K562 (cell line): ENCODE data around the gene SOCS4. TPM values are rescaled to one million over a fixed set of nuclear protein-coding genes. Genes with fewer than 3 reads are reported as not detected.

ENCODE experiments used
- AFF1 ChIP-seq, 2 experiments: fragments of 450-650 bp; IDR thresholded peaks; 2 replicates each; pipeline ENCODE4 v1.6.1; 2018; ENCODE audit warnings: mild to moderate bottlenecking in 2 of 2, low read depth in 1 of 2; ENCODE audit not compliant: partially characterized antibody in 2 of 2
- ASH1L ChIP-seq: fragments of 450-650 bp; IDR thresholded peaks from 2 replicates; pipeline ENCODE4 v1.6.1; 2018; ENCODE audit warnings: borderline replicate concordance, mild to moderate bottlenecking, low read depth; ENCODE audit not compliant: partially characterized antibody
- BRD9 ChIP-seq: fragments of 450-650 bp; IDR thresholded peaks from 2 replicates; pipeline ENCODE4 v1.6.1; 2018; ENCODE audit warnings: low read depth; ENCODE audit not compliant: partially characterized antibody
- CHAMP1 ChIP-seq: fragments of 450-650 bp; IDR thresholded peaks from 2 replicates; pipeline ENCODE4 v1.6.1; 2016; ENCODE audit warnings: mild to moderate bottlenecking
- FOXJ2 ChIP-seq: fragments of 200-800 bp; sonication (Bioruptor generic); IDR thresholded peaks from 2 replicates; pipeline ENCODE4 v1.6.1; 2016; ENCODE audit warnings: missing genetic modification characterization, missing compliant biosample characterization
- FOXK2 ChIP-seq, 2 experiments: fragments of 450-650 bp; IDR thresholded peaks in 1 of 2; conservative IDR thresholded peaks in 1 of 2; 2 replicates each; pipeline ENCODE4 v1.6.1; 2016; ENCODE audit warnings: low read depth in 2 of 2, mild to moderate bottlenecking in 1 of 2
- FOXM1 ChIP-seq, 2 experiments: fragments of 450-650 bp in 1 of 2; sonication (generic) in 1 of 2; formaldehyde crosslinking in 1 of 2; IDR thresholded peaks; 2 replicates each; pipeline versions ENCODE4 v1.6.1 to v1.9.0; 2017 to 2022; ENCODE audit warnings: low read depth in 2 of 2, mild to moderate bottlenecking in 2 of 2, missing genetic modification reagents in 1 of 2, moderate library complexity in 1 of 2
- IFI16 ChIP-seq: fragments of 250-450 bp; sonication (Bioruptor Pico); IDR thresholded peaks from 2 replicates; pipeline ENCODE4 v2.1.2; 2022; ENCODE audit warnings: mild to moderate bottlenecking, inconsistent platforms
- NR0B1 ChIP-seq: fragments of 450-650 bp; IDR thresholded peaks from one replicate; pipeline ENCODE4 v1.6.1; 2018; ENCODE audit warnings: mild to moderate bottlenecking, moderate library complexity; ENCODE audit not compliant: partially characterized antibody
- NR2C2 ChIP-seq, 2 experiments: fragments of 200-800 bp in 1 of 2; sonication (Bioruptor generic) in 1 of 2; sonication (generic) in 1 of 2; formaldehyde crosslinking in 1 of 2; IDR thresholded peaks; 2 replicates each; pipeline versions ENCODE4 v1.6.1 to v1.8.0; 2016 to 2022; ENCODE audit warnings: mild to moderate bottlenecking in 1 of 2, missing compliant biosample characterization in 1 of 2, missing genetic modification characterization in 1 of 2, missing genetic modification reagents in 1 of 2
- SIX5 ChIP-seq, 2 experiments: IDR thresholded peaks; 2 replicates each; pipeline ENCODE4 v1.6.1; 2011; ENCODE audit warnings: low read length in 2 of 2, borderline replicate concordance in 1 of 2, low read depth in 1 of 2, mild to moderate bottlenecking in 1 of 2, moderate library complexity in 1 of 2; ENCODE audit not compliant: insufficient read depth in 1 of 2
- STAT6 ChIP-seq: sonication (generic); formaldehyde crosslinking; IDR thresholded peaks from 2 replicates; pipeline ENCODE4 v1.8.1; 2023; ENCODE audit warnings: mild to moderate bottlenecking, missing genetic modification reagents
- TRIM24 ChIP-seq, 2 experiments: fragments of 450-650 bp; IDR thresholded peaks; 2 replicates each; pipeline ENCODE4 v1.6.1; 2016
- ZNF445 ChIP-seq: fragments of 250-450 bp; sonication (Bioruptor Pico); IDR thresholded peaks from 2 replicates; pipeline ENCODE4 v1.4.0; 2020; ENCODE audit warnings: low read depth, mild to moderate bottlenecking, moderate library complexity
- polyA plus RNA-seq, 8 experiments: library from polyadenylated mRNA; depleted of rRNA in 4 of 8; stranded (reverse) in 5 of 8; unstranded in 3 of 8; fragments of >200 nt; fragmentation: Nextera tagmentation in 2 of 8; fragmentation: Illumina TruSeq in 1 of 8; extraction: Ambion mirVana in 2 of 8; extraction: Trizol in 1 of 8; gene quantifications; 2 replicates each; pipeline versions ENCODE4 v1.2.1 to v1.2.3, GENCODE V29; 2011 to 2014; ENCODE audit warnings: inconsistent platforms in 1 of 8, missing spikeins in 1 of 8
- total RNA-seq, 7 experiments: library from RNA; depleted of rRNA in 6 of 7; stranded (reverse); fragments of >200 nt in 6 of 7; fragmentation: Illumina TruSeq in 2 of 7; extraction: Trizol in 2 of 7; gene quantifications; 2 replicates each; pipeline versions ENCODE4 v1.2.1 to v1.2.3, GENCODE V29; 2011 to 2021; ENCODE audit warnings: low replicate concordance in 1 of 7

SOCS4 gene
- total and polyA plus RNA-seq, 9 of the 15 experiments (the other 6 are each of a cell fraction or from before 2014, with no cell fraction given), result 2.6 to 12.7 (median 9.7) TPM

DNA sequence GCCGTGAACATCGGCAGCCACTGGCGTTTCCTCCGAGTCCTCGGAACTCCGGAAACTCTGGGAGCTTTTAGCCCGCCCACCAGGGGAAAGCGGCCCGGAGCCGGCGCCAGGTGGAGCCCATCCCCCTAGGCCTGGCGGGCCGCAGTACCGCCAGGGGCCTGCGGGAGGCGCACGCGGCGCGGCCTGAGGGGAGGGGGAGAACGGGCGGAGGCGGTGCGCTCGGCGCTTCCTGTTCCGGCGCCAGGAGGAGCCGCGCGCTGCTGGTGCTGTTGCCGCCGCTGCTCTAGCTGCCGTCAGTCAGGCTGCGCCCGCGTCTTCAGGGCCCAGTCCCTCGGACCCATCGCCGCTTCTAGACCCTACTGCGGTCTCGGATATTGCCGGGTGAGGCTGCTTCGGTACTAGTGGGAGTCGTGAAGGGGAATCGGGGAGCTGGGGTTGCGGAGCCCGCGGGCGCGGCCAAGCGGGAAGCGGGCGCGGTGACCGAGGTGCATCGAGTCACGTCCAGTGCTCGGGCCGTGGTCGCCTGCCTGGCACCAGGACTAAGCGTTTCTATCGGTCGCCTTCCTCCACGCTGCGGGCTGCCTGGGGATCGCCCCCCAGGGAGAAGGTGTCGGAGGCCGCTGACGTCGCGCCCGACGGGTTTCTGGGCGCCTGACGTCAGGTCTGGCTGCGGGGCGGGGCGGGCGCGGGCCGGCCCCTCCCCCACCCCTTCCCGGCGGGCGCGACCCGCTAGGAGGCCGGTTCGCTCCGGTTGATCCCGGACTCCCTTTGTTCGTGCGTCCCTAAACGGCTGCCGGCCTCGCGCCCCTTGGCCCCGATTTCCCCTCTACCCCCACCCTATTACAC lies 24.6 kb downstream of the SOCS4 start, which contains the start of gene MAPK1IP1L (continued):
- TF ChIP-seq CHAMP1, result no peak
- peak; percentile 41 to 52; a peak in 2 of 4 replicates for TF ChIP-seq FOXK2 (conservative IDR thresholded peaks at IDR 0.05 in 1 of 2, IDR thresholded peaks at IDR 0.05 in 1 of 2; ENCODE audit: low read depth in 2 of 2)
- no peak for TF ChIP-seq NR0B1
- TF ChIP-seq TRIM24 (IDR thresholded peaks at IDR 0.05), result no peak
- TF ChIP-seq FOXJ2, result 0 out of 2 replicates have a peak, but pooled peaks have one; percentile 64
- TF ChIP-seq ASH1L, result no peak
- no peak for TF ChIP-seq FOXM1 (IDR thresholded peaks at IDR 0.05; ENCODE audit: low read depth)
- 0 out of 2 replicates have a peak, but pooled peaks have one; percentile 45 for TF ChIP-seq FOXM1 (CRISPR knock-in tag; IDR thresholded peaks at IDR 0.05; ENCODE audit: low read depth)
- TF ChIP-seq SIX5 (IDR thresholded peaks at IDR 0.05; ENCODE audit: borderline replicate concordance in 1 of 2, insufficient read depth in 1 of 2, low read depth in 1 of 2, low read length in 2 of 2), result no peak
- no peak for TF ChIP-seq STAT6
- peak in 1 of 2 experiments; percentile 20 for TF ChIP-seq AFF1 (IDR thresholded peaks at IDR 0.05; ENCODE audit: low read depth in 1 of 2, partially characterized antibody in 2 of 2)
- TF ChIP-seq BRD9, result no peak
- no peak for TF ChIP-seq ZNF445 (CRISPR knock-in tag)
- no peak for TF ChIP-seq NR2C2 (CRISPR knock-in tag; IDR thresholded peaks at IDR 0.05)
- TF ChIP-seq NR2C2 (tag; IDR thresholded peaks at IDR 0.05), result peak; percentile 71; the same call in 1 of the 2 replicates
- no peak for TF ChIP-seq IFI16 (CRISPR knock-in tag)
